HL-60/S4 treated with retinoic acid at 250 ng/mL for 4 days and 3 days (cell line): ENCODE measurements around the gene TSPO2.
"Not testable (repeated sequence)": the region's sequence is repeated elsewhere in the genome, so short reads cannot be mapped to it uniquely, and the experiment has no call there.

Experiments used
- in situ Hi-C: fragments of 300-500 bp; cut with MboI; formaldehyde crosslinking; loops from 2 replicates; pipeline ENCODE4 v1.7.0; 2022; ENCODE audit warnings: low sequenced_read_pairs

TSPO2 gene, protein sequence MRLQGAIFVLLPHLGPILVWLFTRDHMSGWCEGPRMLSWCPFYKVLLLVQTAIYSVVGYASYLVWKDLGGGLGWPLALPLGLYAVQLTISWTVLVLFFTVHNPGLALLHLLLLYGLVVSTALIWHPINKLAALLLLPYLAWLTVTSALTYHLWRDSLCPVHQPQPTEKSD

DNA sequence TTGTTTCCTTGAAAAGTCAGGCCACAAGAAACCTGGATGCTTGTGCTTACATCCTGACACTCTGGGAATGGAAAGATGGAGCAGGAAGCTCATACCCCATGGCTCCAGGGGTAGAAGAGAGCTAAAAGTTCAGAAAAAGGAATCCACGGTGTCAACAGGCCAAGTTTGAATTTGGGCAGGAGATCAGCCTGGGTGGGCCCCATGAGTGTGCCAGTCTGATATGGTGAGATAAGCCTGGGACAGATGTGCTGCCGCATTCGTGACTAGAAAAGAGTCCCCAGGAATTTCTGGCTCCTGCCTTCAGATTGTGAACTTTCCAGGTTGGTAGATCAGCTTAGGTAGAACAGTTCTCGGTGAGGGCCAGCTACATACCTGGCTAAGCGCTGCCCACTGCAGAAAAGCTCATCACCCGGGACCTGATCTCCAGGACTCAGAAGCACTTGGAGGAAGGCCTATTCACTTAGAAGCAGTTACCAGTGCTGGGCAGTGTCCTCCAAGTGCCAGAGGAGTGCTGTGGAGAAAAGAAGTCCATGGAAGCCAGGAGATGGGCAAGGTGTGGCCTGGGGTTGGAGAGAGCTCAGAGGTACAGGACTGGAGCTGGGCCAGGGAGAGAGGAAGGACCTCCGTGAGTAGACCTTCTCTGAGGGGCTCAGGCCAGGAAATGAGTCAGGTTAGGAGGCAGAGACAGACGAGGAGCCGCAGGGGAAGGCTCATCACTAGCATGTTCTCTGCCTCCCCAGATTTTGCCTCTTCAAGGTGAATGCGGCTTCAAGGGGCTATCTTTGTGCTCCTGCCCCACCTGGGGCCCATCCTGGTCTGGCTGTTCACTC is at the start of gene TSPO2:
TSS of gene TSPO2 (plus strand) at position 242 of the 830 bp plus-strand sequence. CDS start at position 761, 519 bp downstream.
- in situ Hi-C loops, result no loop called here

DNA sequence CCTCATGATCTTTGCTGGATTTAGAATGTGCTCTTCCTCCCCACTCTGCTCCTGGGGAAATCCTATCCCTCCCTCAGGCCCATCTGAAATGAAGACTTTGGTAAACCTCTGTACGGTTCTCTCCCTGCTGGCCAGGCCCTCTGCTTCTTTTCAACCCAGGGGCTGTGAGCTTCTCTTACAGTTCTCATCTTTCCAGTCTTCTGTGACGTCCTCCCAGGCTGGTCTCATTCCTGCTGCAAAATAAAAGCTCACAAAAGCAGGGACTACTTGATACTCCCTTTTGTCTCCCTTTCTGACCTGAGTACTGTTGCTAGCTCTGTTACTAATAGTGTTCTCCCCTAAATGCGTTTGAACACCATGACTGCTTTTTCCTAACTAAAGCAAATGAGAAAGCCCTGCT is 49.5 kb upstream of the TSPO2 start:
- in situ Hi-C loops, result no loop called here

DNA sequence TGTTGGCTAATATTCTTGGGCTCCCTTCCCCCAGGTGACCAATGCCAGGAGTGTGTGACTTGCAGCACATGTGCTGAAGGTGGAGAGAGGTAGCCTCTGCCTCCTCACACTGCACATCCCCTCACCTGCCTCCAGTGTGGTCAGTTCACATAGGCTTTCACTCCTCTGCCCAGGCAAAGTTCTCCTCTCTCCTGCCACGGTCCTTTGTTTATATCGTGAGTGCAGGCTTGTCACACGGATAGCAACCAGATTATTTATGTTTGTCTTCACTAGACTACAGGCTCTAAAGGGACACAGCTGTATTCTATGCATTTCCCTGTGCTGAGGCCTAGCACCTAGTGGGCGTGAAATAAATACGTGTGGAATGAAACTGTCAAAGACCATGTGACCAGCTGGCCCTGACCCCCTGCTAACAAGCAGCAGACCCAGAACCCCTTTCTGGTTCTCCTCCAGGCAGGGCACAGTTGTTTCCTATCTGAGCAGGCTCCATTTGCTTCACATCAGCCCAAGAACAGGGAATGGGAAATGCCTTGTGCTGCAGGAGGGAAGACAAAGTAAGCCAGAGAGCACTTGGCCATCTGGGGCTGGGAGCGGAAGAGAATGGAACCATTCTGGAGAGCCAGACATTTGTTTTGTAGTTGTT is 45.6 kb upstream of the TSPO2 start:
- in situ Hi-C loops, result no loop called here

DNA sequence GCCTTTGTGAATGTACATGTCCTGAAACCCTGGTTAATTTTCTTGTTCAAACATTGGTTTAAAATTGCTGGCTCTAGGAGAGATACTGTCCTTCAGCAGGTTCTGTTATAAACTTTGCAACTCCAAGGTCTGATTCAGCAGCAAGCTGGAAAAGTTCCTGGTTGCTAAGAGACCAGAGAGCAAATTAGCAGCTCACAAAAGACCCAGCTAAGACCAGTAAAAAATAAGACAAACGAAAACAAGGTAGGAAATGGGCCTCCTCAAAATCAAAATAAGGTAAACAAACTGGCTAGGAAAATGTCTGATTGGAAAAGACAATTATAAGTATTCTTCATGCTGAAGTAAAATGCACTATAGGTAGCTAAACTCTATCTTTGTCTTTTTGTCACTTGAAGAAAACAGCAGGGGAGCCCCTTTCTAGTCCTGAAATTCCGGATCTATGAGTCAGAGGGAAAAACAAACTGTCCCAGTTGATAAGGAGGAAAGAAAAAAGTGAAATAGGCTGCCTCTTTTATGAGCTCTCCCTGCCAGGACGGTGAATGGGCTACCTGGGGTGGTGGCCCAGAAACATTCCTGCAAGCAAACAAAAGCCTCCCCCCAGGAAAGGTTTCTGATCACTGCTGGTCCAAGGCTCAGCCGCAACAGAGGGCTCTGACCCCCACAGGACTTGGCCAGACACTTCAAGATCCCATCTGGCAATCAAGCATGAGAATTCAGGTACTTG is 44.9 kb upstream of the TSPO2 start:
- in situ Hi-C loops, result no loop called here

DNA sequence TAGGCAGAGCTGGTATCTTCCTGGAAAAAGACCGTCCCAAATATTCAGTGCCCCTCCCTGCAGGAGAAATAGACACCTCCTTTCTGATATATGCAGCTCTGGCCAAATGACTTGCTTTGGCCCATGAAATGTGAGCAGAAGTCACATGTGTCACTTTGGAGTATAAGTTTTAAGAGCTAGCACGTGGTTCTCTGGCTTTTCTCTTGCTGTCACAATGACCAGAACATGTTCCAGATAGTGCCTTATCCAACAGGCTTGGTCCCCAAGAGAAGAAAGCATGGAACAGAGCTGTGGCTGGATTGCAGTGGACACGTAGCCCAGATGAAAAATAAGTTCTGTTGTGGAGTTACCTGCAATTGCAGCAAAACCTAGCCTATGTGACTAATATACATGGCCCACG is 43.6 kb upstream of the TSPO2 start:
- in situ Hi-C loops, result no loop called here

DNA sequence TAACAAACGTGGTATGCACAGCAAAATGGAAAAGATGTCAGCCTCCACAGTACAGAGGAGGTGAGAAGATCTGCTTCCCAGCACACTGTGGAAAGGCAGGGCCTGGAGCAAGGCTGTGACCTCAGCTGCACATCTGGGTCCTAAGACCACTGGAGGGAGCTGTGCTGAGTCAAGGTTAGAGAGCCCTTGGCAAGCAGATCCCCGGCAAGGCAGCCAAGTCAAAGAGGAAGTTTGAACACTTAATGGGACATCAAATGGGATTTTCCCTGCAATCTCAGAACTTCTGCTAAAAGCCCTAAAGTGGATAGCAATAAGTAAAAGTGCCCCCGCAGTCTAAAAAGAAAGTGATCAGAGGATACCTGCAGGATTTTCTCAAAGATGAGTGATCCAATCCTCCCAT is 42.7 kb upstream of the TSPO2 start:
- in situ Hi-C loops, result no loop called here

DNA sequence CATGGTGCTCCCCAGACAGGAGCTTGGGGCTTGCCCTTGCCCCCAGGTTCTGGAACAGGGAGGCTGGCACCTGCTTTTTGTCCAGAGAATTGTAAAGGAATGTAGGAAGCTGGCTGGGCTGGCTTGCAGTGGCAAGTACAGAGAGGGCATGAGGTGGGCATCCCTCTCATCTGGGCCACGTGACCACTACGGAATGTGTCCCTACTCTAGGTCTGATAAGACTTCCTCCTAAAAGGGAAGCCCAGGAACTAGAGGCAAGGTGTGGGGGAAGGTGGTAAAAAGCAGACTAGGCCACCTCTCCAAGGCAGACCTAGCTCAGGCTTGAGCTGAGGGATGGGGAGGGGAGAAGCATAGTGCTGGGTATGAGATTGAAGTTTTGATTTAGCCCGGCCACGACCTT is 42.0 kb upstream of the TSPO2 start:
- in situ Hi-C loops, result no loop called here

DNA sequence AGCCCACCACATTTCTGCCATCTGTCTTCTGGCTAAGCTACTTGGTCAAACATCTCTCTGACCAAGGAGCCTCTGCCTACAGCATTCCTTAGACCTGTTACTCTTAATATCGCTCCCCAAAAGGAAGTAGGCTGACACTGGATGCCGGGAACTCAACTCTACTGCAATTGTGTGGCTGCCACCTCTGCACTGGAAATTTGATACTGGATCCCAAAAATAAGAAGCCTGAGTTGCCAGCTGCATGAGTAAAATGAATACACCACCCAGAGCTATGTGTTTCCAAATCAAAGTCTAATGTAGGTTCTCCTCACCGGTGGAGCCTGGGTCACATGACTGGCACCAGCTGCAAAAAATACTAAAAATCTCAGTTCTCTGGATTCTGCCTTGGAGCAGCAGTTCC is 40.1 kb upstream of the TSPO2 start:
- in situ Hi-C loops, result no loop called here

DNA sequence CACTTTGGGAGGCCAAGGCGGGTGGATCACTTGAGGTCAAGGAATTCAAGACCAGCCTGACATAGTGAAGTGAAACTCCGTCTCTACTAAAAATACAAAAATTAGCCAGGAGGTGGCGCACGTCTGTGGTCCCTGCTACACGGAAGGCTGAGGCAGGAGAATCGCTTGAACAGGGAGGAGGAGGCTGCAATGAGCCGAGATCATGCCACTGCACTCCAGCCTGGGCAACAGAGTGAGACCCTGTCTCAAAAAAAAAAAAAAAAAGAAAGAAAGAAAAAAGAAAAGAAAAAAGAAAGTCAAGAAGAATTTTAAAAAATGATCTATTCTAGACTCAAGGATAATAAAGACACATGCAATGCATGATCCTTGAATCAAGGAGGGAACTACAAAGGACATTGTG is 36.0 kb upstream of the TSPO2 start:
- in situ Hi-C loops, result not testable (repeated sequence)

DNA sequence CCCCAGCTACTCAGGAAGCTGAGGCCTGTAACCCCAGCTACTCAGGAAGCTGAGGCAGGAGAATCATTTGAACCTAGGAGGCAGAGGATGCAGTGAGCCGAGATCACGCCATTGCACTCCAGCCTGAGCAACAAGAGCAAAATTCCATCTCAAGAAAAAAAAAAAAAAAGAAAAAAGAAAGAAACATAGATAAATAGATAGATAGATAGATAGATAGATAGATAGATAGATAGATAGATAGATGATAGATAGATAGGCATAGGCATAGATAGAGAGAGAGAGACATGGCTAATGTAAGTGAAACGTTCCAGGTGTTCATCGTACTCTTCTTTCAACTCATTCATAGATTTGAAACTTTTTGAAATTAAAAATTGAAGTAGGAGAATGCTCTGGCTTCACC is 35.3 kb upstream of the TSPO2 start:
- in situ Hi-C loops, result not testable (repeated sequence)

DNA sequence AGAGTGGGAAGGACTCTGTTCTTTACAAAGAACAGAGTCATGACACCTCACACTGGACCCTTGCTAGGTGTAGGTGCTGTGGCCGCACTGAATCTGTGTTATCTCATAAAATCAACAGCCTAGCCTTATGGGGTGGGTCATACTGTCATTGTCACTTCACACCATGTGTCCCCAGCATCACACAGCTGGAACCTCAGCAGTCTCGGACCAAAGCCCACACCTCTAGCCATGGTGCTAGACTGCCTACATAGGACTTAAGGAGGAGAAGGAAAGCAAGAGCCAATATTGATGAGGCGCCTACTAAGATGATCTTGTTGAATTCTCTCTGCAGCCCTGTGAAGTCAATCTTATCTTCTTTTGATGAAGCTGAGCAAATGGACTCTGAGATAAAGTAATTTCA is 34.3 kb upstream of the TSPO2 start:
- in situ Hi-C loops, result no loop called here

DNA sequence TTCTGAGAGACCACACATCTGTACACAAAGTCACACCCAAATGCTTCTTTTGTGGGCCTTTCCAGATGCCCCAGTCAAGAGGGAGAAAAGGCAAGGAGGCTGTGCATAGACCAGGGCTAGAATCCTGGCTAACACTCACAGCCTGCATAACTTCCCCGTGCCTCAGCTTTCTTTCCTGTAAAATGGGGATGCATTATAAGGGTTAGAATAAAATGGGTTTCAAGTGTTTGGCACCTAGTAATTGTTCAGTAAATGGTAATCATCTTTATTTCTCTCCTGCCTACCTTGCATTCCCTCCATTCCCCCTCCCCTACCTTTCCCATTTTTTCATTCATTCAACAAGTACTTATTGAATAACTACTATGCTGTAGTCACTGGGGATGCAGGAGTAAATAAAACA is 32.6 kb upstream of the TSPO2 start:
- in situ Hi-C loops, result no loop called here

DNA sequence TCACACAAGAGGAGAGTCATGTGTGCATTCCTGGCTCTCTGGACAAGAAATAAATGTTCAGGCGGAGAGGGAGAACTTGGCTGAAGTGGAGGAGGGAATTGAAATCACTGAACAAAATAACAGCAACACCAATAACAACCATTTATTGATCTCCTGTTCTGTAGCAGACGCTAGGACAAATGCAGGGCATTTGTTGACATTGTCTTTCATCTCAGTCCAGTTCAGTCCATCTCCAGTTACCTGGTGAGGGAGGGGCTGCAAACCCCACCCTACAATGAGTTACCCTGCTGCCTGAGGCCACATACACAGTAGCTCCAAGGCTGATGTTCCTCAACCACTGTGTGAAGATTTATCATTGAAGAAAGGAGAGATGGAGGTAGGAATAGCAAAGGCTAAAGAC is 30.6 kb upstream of the TSPO2 start:
- in situ Hi-C loops, result no loop called here

DNA sequence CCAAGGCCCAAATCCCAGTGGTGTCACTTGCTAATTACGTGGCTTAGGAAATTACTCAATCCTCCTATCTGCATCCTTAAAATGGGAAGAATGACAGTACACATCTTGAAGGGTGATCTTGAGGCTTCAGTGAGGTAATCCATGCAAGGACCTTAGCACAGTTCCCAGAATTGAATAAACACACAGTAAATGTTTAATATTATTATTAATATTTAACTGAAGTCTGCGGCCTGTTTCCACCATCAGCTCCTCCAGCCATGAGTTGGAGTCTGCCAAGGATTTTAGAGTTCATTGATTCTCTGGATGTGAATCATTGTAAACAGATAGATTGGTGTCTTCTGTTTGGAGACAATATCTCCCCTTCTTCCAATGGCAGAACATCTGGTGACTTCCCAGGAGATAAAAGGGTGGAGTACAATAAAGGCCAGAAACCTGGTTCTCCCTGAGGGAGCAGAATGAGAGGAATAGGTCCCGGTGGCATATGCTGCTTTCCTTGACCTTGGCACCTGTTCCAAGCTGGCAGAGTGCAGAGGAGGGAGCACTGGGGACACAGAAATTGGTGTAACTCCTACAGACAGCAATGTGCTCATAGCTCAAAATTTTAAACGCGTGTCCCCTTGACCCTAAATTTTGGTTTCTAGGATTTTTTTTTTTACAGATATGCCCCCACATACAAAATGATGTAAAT is 28.7 kb upstream of the TSPO2 start:
- in situ Hi-C loops, result no loop called here

DNA sequence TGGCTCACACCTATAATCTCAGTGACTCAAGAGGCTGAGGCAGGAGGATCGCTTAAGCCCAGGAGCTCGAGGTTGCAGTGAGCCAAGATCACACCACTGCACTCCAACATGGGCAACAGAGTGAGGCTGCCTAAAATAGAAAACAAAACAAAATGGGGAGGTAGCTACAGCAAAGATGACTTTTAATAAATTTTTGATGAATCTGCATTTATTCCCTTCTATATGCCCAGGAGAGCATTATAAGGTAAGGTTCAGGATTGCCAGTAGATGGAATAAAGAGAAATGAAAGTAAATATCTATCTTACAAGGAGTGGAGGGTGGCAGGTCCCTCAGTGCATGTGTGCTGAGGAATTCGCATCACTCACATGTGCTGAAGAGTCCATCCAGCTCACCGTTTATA is 27.5 kb upstream of the TSPO2 start:
- in situ Hi-C loops, result no loop called here

DNA sequence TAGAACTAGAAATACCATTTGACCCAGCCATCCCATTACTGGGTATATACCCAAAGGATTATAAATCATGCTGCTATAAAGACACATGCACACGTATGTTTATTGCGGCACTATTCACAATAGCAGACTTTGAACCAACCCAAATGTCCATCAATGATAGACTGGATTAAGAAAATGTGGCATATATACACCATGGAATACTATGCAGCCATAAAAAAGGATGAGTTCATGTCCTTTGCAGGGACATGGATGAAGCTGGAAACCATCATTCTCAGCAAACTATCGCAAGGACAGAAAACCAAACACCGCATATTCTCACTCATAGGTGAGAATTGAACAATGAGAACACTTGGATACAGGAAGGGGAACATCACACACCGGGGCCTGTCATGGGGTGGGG is 26.4 kb upstream of the TSPO2 start:
- in situ Hi-C loops, result not testable (repeated sequence)

DNA sequence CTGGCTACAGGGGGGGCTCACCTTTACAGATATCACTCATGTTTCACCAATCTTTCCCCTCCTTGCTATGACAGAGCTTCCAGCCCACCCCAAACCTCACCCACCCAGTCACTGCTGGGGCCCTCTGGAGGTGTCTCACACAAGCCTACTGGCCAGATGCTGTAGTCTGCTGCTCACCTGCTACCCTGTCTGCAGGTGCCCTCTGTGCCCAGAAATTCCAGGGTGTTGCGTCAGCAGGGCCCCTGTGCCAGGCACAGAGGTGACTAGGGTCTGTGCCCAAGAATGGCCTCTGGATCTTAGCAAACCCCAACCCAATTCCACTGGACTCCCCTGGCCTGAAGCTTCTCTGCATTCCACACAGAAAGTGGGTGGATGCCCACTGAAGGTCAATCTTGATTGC is 24.6 kb upstream of the TSPO2 start:
- in situ Hi-C loops, result no loop called here

DNA sequence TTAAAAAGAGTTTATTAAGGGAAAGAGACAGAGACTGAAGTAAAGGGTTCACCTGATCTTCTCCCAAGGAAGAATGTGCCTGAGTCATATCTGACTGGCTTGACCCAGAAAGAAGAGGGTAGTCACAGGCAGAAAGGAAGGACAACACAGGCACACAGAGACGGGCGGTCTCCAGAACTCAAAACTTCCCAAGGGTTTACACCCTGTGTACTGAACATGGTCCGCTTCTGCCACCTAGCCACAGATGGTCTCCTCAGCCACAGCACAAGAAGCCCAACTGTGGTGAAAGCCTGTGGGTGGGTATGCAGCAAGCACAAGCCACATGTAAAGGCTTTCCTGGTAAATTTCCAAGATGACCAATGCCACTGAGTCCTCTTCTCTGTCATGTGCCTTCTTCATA is 20.4 kb upstream of the TSPO2 start:
- in situ Hi-C loops, result no loop called here

DNA sequence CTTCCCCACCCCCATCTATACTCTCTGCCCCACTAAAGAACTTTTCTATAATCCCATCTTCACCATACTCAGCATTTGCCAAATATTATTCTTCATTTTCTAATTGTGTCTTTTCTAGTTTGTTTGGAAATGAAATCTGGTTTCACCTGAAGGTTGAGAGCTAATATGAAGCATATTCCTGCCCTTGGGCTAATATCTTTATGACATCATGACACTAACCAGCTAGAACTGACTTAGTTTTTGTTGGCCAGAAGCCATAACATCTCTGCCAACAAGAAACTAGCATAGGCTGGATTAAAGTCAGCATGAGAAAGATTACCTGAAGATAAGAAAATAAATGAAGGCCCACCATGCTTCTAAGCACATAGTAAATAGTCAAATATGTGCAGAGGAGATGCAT is 20.0 kb upstream of the TSPO2 start:
- in situ Hi-C loops, result no loop called here

DNA sequence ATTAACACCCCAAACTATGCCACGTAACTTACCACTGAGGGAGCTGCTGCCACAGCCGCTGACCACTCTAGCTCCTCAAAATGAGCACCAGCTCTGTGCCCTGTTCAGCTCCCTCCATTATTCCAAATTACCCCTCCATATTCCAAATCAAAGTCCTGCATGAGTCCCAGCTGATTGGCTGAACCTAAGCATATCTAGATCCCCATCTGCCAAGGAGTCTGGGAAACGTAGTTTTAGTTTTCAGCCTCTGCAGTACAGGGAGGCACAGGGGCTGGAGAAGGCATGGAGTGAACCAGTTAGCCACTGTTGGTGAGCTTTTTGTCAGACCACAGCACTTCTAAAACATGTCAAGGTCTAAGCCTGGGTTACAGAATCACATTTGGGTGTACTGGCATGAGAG is 19.2 kb upstream of the TSPO2 start:
- in situ Hi-C loops, result no loop called here

DNA sequence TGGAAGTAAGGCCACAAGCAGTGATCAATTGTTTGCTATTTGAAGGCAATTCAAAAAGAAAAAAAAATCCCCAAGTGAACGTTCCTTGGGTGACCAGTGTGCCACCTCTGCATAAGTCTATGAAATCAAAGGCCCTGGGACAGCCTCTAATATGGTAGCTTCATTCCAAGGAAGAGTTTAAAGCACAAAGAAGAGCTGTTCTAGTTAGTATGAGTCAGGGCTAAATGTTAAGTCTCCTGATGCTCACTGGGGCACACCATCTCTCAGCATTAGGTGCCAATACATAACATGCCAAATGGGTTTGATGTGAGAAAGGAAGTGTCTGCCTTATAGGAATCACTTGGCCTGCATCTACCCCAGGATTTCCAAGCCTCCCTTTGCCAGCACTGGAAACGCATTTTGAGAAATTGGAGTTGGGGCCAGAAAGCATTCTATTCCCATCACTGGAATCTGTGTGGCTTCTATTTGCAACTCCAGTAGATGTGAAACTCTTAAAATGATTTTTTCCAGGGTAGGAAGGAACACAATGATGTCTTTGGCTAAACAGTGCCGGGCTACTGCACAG is 16.2 kb upstream of the TSPO2 start:
- in situ Hi-C loops, result no loop called here
